Astrocyte of the spinal cord (primary cell): ENCODE measurements around the gene FRMD4A.

Experiments
- DNase-seq: peaks from one replicate; pipeline ENCODE4 v3.0.0; 2011; ENCODE audit warnings: low read depth, low spot score
- H3K4me3 ChIP-seq: 2 replicates; pipeline ENCODE4 v1.5.1; 2011; ENCODE audit warnings: low read depth, mild to moderate bottlenecking, low read length, moderate library complexity
- in situ Hi-C: cut with HindIII; loops from 2 replicates; pipeline ENCODE4 v1.10.0; 2017; ENCODE audit warnings: low sequenced_read_pairs
- TF ChIP-seq, protein P1 (sequence below): IDR thresholded peaks from 2 replicates; pipeline ENCODE4 v1.5.1; 2012; ENCODE audit warnings: low read depth, mild to moderate bottlenecking, low read length, inconsistent platforms

FRMD4A gene

GRCh38 chr10:14120812-14121211 lies 209.9 kb downstream of the FRMD4A start:
- TF ChIP-seq, protein P1, sequence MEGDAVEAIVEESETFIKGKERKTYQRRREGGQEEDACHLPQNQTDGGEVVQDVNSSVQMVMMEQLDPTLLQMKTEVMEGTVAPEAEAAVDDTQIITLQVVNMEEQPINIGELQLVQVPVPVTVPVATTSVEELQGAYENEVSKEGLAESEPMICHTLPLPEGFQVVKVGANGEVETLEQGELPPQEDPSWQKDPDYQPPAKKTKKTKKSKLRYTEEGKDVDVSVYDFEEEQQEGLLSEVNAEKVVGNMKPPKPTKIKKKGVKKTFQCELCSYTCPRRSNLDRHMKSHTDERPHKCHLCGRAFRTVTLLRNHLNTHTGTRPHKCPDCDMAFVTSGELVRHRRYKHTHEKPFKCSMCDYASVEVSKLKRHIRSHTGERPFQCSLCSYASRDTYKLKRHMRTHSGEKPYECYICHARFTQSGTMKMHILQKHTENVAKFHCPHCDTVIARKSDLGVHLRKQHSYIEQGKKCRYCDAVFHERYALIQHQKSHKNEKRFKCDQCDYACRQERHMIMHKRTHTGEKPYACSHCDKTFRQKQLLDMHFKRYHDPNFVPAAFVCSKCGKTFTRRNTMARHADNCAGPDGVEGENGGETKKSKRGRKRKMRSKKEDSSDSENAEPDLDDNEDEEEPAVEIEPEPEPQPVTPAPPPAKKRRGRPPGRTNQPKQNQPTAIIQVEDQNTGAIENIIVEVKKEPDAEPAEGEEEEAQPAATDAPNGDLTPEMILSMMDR, result no peak

DNA sequence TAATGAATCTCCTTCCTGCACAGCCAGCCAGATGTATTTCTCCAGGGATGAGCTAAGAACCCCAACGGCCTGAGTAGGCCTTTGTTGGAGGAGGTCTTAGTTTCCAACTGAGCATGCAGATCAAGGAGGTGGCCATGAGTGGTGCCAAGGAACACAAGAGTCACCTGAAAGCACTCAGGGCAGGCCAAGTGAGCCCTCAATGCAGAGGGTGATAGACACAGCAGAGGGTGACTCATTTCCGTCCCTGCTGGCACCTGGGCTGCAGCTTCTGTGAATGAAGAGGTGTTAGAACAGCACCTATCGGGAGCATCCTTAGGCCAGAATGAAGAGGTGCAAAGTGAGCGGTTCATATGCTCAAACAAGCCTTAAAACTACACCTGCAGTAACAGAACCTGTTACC lies 211.8 kb downstream of the FRMD4A start:
- DNase-seq, result no peak
- in situ Hi-C loops, result no loop called here
- no peak overlapping the region for H3K4me3 ChIP-seq
- TF ChIP-seq, protein P1, result no peak

More at GRCh38 chr10:14120812-14121211, 209.9 kb downstream of the FRMD4A start:
- no peak for DNase-seq
- H3K4me3 ChIP-seq, result no peak overlapping the region
- in situ Hi-C loops, result no loop called here

DNA sequence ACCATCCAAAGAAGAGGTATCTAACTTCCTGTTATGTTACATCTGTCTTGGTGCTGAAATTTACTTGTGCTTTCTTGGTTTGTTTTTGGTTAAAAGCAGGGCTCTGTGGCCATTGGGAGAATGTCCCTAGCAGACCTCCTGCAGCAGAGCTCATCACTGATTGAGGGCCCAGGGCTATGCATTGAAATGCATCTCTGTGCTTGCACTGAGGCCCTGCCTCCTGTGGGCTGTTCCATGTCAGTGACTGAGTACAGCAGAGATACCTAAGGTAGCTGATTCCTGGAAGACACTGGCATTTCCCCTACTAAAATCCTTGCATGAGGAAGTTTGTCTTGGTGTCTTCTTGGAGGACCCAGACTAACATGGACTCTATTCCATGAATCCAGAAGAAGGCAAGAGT lies 213.9 kb downstream of the FRMD4A start:
- H3K4me3 ChIP-seq, result no peak overlapping the region
- TF ChIP-seq, protein P1, result no peak
- no peak for DNase-seq
- in situ Hi-C loops, result no loop called here

DNA sequence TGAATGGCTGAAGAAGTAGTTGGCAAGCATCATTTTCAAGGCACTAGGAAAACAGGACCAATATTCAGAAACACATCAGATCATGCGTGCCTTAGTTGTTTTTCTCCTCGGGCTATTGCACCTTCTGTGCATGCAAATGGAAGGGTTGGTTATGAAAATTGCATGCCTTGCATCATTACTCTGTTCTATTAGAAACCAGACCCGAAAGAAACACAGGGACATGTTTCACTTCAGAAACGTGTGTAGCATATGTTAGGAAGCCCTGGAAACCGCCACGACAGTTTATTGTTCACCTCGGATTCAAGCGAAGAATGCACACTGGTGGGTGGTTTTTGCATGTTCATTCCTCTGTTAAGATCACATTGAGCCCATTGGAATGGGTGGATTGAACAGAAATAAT lies 214.7 kb downstream of the FRMD4A start:
- no peak overlapping the region for H3K4me3 ChIP-seq
- TF ChIP-seq, protein P1, result no peak
- DNase-seq, result no peak
- in situ Hi-C loops, result no loop called here

DNA sequence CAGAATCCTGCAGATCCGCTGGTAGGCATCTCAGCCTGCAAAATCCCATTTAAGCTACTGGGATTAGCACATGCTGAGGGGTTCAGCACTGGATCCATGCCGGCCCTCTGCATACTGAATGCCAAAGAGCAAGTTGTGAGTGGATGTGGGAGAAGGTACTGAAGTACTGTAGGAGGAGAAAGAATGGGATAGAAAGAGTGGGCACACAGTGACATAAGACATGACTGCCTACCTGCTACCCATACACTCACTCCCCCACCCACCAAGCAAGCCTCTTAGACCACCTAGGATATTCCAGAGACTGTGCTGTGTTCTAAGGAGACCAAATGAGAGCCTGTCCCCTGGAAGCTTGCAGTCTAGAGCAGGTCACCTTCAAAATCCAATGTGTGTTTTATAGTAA lies 215.9 kb downstream of the FRMD4A start:
- in situ Hi-C loops, result no loop called here
- DNase-seq, result no peak
- no peak overlapping the region for H3K4me3 ChIP-seq
- TF ChIP-seq, protein P1, result no peak

GRCh38 chr10:14112056-14112455 lies 218.7 kb downstream of the FRMD4A start:
- DNase-seq, result no peak
- in situ Hi-C loops, result no loop called here
- TF ChIP-seq, protein P1, result no peak
- H3K4me3 ChIP-seq, result no peak overlapping the region

DNA sequence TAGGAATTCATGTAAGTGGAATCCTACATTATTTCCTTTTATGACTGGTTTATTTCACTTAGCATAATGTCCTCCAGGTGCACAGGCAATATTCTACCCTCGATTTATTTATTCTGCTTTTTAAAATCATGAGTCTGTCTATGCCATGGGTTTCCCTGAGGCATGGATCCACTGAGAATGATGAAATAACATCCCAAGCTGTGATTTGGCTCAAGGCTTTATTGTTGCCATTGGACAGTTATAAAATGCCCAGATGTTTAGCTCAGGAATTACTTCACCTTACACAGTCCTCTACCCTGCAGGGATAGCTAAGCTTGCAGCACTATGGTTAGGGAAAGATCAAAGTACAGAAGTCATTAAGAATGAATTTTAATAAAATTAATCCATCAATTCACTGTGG lies 219.5 kb downstream of the FRMD4A start:
- in situ Hi-C loops, result no loop called here
- H3K4me3 ChIP-seq, result no peak overlapping the region
- no peak for DNase-seq
- TF ChIP-seq, protein P1, result no peak
